Measurements from ENCODE around the gene LDHD.

LDHD gene

DNA sequence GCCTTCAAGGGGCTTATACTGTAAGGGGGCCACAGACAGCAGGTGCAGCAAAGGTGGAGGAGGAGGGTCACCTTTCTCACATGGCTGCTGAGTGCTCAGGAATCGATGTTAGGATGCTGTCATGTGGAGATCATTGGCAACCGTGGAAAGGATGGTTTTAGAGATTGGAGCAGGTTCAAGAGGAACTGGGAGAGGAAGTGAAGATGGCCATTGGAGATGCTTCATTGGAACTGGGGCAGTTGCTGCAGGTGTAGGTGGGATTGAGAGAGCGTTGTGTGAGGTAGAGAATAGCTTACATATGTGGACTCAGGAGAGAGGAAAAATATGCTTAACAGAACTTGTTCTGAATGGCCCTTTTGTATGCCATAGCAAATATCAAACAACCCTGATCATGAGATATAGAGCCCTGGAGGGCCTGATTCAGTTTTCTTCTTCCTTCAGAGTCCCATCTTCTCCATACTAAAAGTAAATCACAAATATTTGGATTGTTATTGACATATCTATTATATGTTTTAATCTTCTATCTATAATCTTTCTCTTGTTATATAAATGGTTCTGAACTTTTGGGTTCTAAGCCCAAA, 40.8 kb downstream of the LDHD start:
- no peak overlapping the region for H3K9ac ChIP-seq (ENCODE audit: low read length)
- H3K9me3 ChIP-seq (ENCODE audit: control insufficient read depth, insufficient read depth, low read depth, low read length) = no peaks in the 10 kb centered on the region
- peaks cover 18% of the 10 kb centered on the region for H3K4me1 ChIP-seq (ENCODE audit: control insufficient read depth, insufficient read depth, low read length)
- H3K27me3 ChIP-seq (ENCODE audit: control insufficient read depth, insufficient read depth, low read length) = no peaks in the 10 kb centered on the region
- H3K36me3 ChIP-seq (ENCODE audit: control insufficient read depth, insufficient read depth, low read length) = no peaks in the 10 kb centered on the region
- H3K4me3 ChIP-seq (ENCODE audit: low read depth, low read length) = no peak overlapping the region
- no peak overlapping the region for H3K27ac ChIP-seq (ENCODE audit: low read depth, low read length)

DNA sequence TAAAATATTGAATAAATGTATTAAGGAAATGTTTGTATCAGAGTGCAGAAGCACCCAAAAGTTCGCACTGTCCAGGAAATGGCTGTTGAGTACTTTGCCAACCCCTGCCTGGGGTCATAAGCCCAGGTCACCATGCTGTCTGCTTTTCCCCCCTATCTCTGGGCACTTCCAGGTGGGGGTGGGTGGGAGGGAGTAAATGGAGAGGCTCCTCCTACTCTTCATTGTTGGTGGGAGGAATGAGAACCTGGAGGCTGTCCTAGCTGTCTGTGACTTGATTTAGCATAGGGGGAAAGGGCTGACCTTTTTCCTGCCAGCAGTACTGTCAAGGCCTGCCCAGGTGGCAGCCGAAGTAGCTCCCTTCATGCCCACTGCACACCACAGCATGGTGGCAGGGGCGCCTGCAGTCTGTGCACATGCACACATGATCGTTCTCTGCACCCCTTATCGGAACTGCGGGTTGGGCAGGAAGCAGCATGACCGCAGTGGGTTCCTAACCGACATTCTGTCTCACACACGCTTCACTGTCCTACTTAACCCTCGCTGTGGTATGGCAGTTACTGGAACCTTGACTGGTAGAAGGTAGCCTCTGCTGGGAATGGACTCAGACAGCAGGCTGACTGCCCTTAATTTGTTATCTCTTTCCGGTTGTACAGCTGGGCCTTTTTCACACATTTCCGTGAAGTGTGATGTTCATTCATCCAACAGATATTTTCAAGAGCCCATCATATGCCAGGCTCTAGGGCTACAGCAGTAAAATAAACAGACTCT, 41.5 kb downstream of the LDHD start:
- H3K36me3 ChIP-seq (ENCODE audit: control insufficient read depth, insufficient read depth, low read length) = no peaks in the 10 kb centered on the region
- no peaks in the 10 kb centered on the region for H3K27me3 ChIP-seq (ENCODE audit: control insufficient read depth, insufficient read depth, low read length)
- H3K4me3 ChIP-seq (ENCODE audit: low read depth, low read length) = no peak overlapping the region
- H3K9me3 ChIP-seq (ENCODE audit: control insufficient read depth, insufficient read depth, low read depth, low read length) = no peaks in the 10 kb centered on the region
- H3K9ac ChIP-seq (ENCODE audit: low read length) = no peak overlapping the region
- peaks cover 16% of the 10 kb centered on the region for H3K4me1 ChIP-seq (ENCODE audit: control insufficient read depth, insufficient read depth, low read length)
- H3K27ac ChIP-seq (ENCODE audit: low read depth, low read length) = no peak overlapping the region

DNA sequence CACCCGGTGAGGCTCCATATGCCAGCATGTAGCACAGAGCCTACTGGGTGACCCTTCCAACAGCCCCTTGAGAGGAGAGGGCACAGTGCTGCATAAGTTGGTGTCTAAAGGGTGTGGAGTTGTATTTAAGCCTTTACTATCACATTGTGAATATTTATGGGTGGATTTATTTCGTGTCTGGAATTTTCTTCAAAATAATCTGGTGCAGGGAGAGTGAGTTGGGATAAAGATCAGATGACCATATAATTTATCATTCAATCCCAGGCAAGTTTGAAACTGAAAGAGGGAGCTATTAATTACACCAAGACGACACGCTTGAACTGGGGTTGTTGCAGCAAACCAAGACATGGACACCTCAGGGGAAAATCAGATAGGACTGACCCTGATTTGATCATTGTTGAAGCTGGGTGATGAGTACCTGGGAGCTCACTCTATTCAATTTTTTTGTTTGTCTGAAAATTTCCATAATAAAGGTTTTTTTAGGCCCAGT, 42.2 kb downstream of the LDHD start:
- no peak overlapping the region for H3K4me3 ChIP-seq (ENCODE audit: low read depth, low read length)
- H3K4me1 ChIP-seq (ENCODE audit: control insufficient read depth, insufficient read depth, low read length) = peaks cover 13% of the 10 kb centered on the region
- H3K9me3 ChIP-seq (ENCODE audit: control insufficient read depth, insufficient read depth, low read depth, low read length) = no peaks in the 10 kb centered on the region
- H3K27me3 ChIP-seq (ENCODE audit: control insufficient read depth, insufficient read depth, low read length) = no peaks in the 10 kb centered on the region
- no peaks in the 10 kb centered on the region for H3K36me3 ChIP-seq (ENCODE audit: control insufficient read depth, insufficient read depth, low read length)
- H3K27ac ChIP-seq (ENCODE audit: low read depth, low read length) = no peak overlapping the region
- H3K9ac ChIP-seq (ENCODE audit: low read length) = no peak overlapping the region

DNA sequence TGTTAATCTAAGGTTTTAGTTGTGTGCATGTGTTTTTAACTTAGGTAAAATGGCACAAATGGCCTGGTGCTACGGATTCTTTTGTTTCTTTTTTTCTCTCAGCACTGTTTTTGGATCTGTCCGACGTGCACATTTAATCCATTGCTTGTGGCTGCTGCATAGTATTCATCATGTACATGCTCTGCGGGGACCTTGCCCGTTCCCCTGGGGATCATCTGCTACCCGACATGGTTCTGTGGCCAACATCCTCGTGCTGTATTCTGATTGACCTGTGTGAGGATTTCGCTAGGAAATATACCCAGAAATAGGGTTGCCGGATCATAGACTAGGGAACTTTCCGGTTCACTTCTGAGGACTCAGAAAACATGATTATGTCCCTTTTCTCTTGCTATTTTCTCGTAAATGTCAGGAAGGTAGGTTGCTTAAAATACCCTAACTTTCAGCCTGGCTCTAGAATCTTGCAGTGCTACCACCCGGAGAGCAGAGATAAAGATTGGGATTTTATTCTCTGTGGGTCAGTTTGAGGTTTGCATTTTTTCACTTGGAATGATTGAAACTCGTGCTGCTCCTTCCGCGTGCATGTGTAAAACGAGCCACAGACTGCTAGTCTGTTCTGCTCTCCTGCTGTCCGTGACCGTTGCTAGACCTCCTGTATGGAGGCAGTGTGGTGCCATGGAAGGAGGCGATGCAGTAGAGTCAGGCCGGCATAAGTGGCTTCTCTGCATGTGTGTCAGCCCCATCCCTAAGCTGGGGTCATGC, 42.9 kb downstream of the LDHD start:
- Histone ChIP-seq H3K9me3 (ENCODE audit: control insufficient read depth, insufficient read depth, low read depth, low read length) (no peaks in the 10 kb centered on the region), H3K4me3 (ENCODE audit: low read depth, low read length) (no peak overlapping the region), H3K9ac (ENCODE audit: low read length) (no peak overlapping the region), H3K27ac (ENCODE audit: low read depth, low read length) (no peak overlapping the region), H3K36me3 (ENCODE audit: control insufficient read depth, insufficient read depth, low read length) (no peaks in the 10 kb centered on the region), H3K4me1 (ENCODE audit: control insufficient read depth, insufficient read depth, low read length) (peaks cover 13% of the 10 kb centered on the region), H3K27me3 (ENCODE audit: control insufficient read depth, insufficient read depth, low read length) (no peaks in the 10 kb centered on the region)

DNA sequence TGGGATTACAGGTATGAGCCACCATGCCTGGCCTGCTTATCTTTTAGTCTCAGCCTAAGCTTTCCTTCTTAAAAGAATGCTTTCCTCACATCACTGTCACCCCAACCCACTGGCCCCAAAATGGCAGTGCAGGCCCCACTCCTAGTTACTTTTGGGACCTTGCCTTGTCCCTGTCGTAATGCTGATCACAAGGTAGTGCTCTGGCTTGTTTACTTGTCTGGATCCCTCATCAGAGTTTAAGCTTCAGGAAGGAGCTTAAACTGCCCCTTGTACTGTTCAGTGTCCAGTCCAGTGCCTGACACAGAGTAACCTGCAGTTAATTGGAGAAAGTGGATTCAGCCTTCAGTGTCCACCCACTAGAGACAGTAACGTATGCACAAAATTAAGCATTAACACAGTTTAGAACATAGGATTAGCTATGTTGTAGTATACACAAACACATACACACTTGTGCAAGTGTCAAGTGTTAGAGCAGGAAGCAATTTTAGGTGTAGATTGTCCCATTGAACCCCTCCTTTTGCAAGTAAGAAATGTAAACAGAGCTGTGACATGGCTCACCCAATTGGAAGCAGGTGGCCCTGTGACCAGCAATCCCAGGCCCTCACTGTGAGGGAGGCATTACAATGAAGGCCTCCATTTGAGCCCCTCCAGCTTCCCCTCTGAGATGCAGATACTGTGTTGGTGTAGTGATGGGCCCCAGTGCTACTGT, 44.2 kb downstream of the LDHD start:
- peaks cover 13% of the 10 kb centered on the region for H3K4me1 ChIP-seq (ENCODE audit: control insufficient read depth, insufficient read depth, low read length)
- no peak overlapping the region for H3K9ac ChIP-seq (ENCODE audit: low read length)
- no peak overlapping the region for H3K27ac ChIP-seq (ENCODE audit: low read depth, low read length)
- H3K27me3 ChIP-seq (ENCODE audit: control insufficient read depth, insufficient read depth, low read length) = no peaks in the 10 kb centered on the region
- H3K36me3 ChIP-seq (ENCODE audit: control insufficient read depth, insufficient read depth, low read length) = no peaks in the 10 kb centered on the region
- H3K4me3 ChIP-seq (ENCODE audit: low read depth, low read length) = no peak overlapping the region
- H3K9me3 ChIP-seq (ENCODE audit: control insufficient read depth, insufficient read depth, low read depth, low read length) = no peaks in the 10 kb centered on the region

DNA sequence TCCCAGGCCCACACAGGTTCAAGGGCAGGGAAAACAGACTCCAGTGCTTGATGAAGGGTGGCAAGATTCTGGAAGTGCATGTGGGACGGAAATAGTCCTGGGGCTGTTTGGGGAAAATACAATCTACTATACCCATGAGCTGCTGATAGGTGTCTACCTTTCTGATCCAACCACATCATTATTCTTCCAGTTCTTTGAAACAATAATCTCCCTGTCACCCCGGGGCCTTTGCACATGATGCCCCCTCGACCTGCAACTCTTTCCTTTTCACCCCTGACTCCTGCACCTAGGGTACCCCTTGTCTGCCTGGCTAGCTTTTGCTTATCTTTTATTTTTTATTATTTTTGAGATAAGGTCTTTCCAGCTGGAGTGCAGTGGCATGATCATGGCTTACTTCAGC, 45.0 kb downstream of the LDHD start:
- Histone ChIP-seq H3K36me3 (ENCODE audit: control insufficient read depth, insufficient read depth, low read length) (no peaks in the 10 kb centered on the region), H3K27ac (ENCODE audit: low read depth, low read length) (no peak overlapping the region), H3K9ac (ENCODE audit: low read length) (no peak overlapping the region), H3K9me3 (ENCODE audit: control insufficient read depth, insufficient read depth, low read depth, low read length) (no peaks in the 10 kb centered on the region), H3K4me1 (ENCODE audit: control insufficient read depth, insufficient read depth, low read length) (peaks cover 13% of the 10 kb centered on the region), H3K4me3 (ENCODE audit: low read depth, low read length) (no peak overlapping the region), H3K27me3 (ENCODE audit: control insufficient read depth, insufficient read depth, low read length) (no peaks in the 10 kb centered on the region)

DNA sequence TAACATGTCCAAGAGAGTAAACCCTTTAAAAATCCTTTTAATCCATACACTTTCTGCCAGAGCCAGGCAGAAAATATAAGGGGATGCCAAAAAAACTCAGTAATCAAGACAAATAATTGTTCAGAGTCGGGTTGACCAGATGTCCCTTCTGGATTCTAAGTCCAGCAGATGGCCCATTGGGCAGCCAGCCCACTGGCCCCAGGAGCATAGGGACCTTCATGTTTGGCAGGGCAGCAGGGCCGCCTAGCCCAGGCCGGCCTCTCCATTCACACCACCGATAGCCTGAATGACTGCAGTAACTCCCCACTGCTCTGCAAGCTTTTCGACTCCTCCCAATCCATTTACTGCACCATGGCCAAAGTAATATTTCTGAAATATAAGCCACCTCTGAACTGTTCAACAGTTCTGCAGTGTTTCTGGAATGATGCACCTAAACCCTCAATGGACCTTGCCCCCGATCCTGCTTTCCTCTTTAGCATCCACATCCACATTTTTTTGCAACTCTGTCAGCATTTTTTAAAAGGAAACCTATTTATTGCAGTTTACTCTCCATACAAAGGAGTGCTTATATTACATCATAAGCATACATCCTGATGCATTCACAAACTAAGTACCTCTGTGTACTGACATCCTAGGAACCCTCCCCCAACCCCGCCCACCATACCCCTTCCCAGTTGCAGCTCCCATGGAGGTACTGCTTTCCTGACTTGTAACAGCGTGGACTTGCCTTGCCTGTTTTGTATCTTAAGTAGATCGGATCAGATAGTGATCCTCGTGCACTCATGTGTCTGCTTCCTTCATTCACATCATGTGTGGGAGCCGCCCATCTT, 46.4 kb downstream of the LDHD start:
- no peak overlapping the region for H3K4me3 ChIP-seq (ENCODE audit: low read depth, low read length)
- no peaks in the 10 kb centered on the region for H3K27me3 ChIP-seq (ENCODE audit: control insufficient read depth, insufficient read depth, low read length)
- no peaks in the 10 kb centered on the region for H3K9me3 ChIP-seq (ENCODE audit: control insufficient read depth, insufficient read depth, low read depth, low read length)
- H3K27ac ChIP-seq (ENCODE audit: low read depth, low read length) = no peak overlapping the region
- no peak overlapping the region for H3K9ac ChIP-seq (ENCODE audit: low read length)
- H3K4me1 ChIP-seq (ENCODE audit: control insufficient read depth, insufficient read depth, low read length) = peaks cover 13% of the 10 kb centered on the region
- no peaks in the 10 kb centered on the region for H3K36me3 ChIP-seq (ENCODE audit: control insufficient read depth, insufficient read depth, low read length)

DNA sequence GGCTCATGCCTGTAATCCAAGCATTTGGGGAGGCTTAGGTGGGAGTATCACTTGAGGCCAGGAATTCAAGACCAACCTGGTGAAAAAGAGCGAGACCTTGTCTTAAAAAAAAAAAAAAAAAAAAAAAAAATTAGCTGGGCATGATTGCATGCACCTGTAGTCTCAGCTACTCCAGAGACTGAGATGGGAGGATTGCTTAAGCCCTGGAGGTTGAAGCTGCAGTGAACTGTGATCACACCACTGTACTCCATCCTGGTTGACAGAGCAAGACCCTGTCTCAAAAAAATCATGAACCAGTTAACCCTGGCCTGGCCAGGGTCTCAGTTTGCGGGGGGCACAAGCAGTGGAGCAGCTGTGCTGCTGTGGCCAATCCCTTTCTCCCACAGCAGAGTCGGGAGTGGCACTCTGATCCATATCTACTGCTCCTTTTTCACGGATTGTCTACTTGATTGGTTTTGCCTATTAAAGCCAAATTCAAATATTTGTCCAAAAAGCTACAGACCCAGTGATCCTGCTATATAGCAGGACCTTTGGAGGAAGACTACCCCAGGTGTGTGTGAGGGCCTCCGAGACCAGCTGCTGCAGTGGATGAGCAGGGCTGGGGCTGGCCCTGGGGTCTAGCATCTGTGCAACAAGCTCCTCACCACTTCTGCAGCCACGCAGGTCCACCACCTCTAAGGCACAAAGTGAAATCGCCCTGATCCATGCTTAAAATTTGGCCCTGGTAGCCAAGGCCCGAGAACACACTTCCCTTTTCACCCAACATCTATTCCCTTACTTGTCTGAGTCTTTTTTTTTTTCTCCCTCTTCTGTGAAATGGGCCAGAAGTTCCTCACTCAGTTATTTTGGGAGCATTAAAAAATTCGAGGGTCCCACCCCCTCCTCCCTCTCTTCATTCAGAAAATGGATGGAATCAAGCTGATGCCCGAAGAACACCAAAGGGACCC, 48.2 kb downstream of the LDHD start:
- no peaks in the 10 kb centered on the region for H3K27me3 ChIP-seq (ENCODE audit: control insufficient read depth, insufficient read depth, low read length)
- H3K9ac ChIP-seq (ENCODE audit: low read length) = no peak overlapping the region
- H3K36me3 ChIP-seq (ENCODE audit: control insufficient read depth, insufficient read depth, low read length) = no peaks in the 10 kb centered on the region
- H3K9me3 ChIP-seq (ENCODE audit: control insufficient read depth, insufficient read depth, low read depth, low read length) = 0 out of 2 replicates have a peak, but pooled peaks cover 4% of the 10 kb centered on the region
- peaks cover 2% of the 10 kb centered on the region for H3K4me1 ChIP-seq (ENCODE audit: control insufficient read depth, insufficient read depth, low read length)
- H3K4me3 ChIP-seq (ENCODE audit: low read depth, low read length) = no peak overlapping the region
- H3K27ac ChIP-seq (ENCODE audit: low read depth, low read length) = no peak overlapping the region

DNA sequence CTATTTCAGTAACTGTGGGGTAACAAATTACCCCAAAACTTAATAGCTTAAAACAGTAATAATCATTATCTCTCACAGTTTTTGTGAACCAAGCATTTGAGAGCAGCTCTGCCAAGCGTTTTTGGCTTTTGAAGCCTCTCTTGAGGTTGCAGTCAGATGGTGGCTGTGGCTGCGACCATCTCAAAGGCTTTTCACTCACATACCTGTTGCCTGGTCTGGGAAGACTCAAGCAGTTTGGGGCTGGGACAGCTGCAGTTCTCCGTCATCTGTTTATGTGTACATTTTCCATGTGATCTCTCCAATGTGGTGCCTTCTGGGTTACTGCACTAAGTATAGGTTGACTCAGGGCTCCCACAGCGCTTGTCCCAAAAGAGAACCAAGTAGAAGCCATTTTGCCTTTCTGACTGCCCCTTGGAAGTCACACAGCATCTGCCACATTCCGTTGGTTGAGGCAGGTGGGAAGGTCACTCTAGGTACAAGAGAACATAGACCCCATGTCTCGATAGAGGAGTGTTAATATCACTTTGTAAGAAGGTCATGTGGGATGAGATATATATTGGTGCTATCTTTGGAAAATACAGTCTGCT, 49.6 kb downstream of the LDHD start:
- H3K27me3 ChIP-seq (ENCODE audit: control insufficient read depth, insufficient read depth, low read length) = no peaks in the 10 kb centered on the region
- peaks cover 14% of the 10 kb centered on the region; the same call in 1 of the 2 replicates for H3K4me1 ChIP-seq (ENCODE audit: control insufficient read depth, insufficient read depth, low read length)
- H3K27ac ChIP-seq (ENCODE audit: low read depth, low read length) = no peak overlapping the region
- no peak overlapping the region for H3K9ac ChIP-seq (ENCODE audit: low read length)
- H3K9me3 ChIP-seq (ENCODE audit: control insufficient read depth, insufficient read depth, low read depth, low read length) = 0 out of 2 replicates have a peak, but pooled peaks cover 4% of the 10 kb centered on the region
- no peaks in the 10 kb centered on the region for H3K36me3 ChIP-seq (ENCODE audit: control insufficient read depth, insufficient read depth, low read length)
- no peak overlapping the region for H3K4me3 ChIP-seq (ENCODE audit: low read depth, low read length)

Data from HUES6 (cell line).